Measurements from ENCODE around the gene CCN5. TPM values are rescaled to one million over a fixed set of nuclear protein-coding genes. Genes with fewer than 3 reads are reported as not detected.
A peak's percentile ranks its signal among the peaks of the same experiment; 100 is the strongest.

CCN5 gene
- total and polyA plus RNA-seq, 2 of the 13 experiments (the other 11 are each of a cell fraction or from before 2014, with no cell fraction given) = 0.12 TPM; not detected in 1

- TF ChIP-seq ATF4 (CRISPR knock-in tag; IDR thresholded peaks at IDR 0.05) (no peak), ZNF230 (CRISPR knock-in tag; IDR thresholded peaks at IDR 0.05) (no peak), ZNF205 (CRISPR knock-in tag; IDR thresholded peaks at IDR 0.05) (no peak), CBX5 (CRISPR knock-in tag; IDR thresholded peaks at IDR 0.05; ENCODE audit: borderline replicate concordance) (no peak), MAFF (IDR thresholded peaks at IDR 0.05; ENCODE audit: low read depth, low read length) (no peak), ZBTB1 (CRISPR knock-in tag; IDR thresholded peaks at IDR 0.05; ENCODE audit: borderline replicate concordance) (no peak), HNRNPUL1 (IDR thresholded peaks at IDR 0.05; ENCODE audit: low read depth, low read length) (no peak), CSRNP1 (CRISPR knock-in tag; IDR thresholded peaks at IDR 0.05) (no peak), NFYB (CRISPR knock-in tag; IDR thresholded peaks at IDR 0.05) (peak; percentile 86), ZBTB34 (CRISPR knock-in tag; IDR thresholded peaks at IDR 0.05) (no peak), FOSL1 (CRISPR knock-in tag; IDR thresholded peaks at IDR 0.05; ENCODE audit: borderline replicate concordance) (no peak), NCOA1 (CRISPR knock-in tag; IDR thresholded peaks at IDR 0.05) (no peak), GABPB1 (CRISPR knock-in tag; IDR thresholded peaks at IDR 0.05) (peak; percentile 76), ATF7-NPFF (CRISPR knock-in tag; IDR thresholded peaks at IDR 0.05; ENCODE audit: low read depth) (no peak), NR2C2 (CRISPR knock-in tag; IDR thresholded peaks at IDR 0.05; ENCODE audit: borderline replicate concordance) (0 out of 2 replicates have a peak, but pooled peaks have one; percentile 19), PAX8 (CRISPR knock-in tag; IDR thresholded peaks at IDR 0.05; ENCODE audit: borderline replicate concordance) (no peak), KLF6 (CRISPR knock-in tag; IDR thresholded peaks at IDR 0.05) (no peak), MAFK (conservative IDR thresholded peaks at IDR 0.05 in 1 of 2, IDR thresholded peaks at IDR 0.05 in 1 of 2; ENCODE audit: low read length in 2 of 2) (no peak)
- TF ChIP-seq, protein P1, sequence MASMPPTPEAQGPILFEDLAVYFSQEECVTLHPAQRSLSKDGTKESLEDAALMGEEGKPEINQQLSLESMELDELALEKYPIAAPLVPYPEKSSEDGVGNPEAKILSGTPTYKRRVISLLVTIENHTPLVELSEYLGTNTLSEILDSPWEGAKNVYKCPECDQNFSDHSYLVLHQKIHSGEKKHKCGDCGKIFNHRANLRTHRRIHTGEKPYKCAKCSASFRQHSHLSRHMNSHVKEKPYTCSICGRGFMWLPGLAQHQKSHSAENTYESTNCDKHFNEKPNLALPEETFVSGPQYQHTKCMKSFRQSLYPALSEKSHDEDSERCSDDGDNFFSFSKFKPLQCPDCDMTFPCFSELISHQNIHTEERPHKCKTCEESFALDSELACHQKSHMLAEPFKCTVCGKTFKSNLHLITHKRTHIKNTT (CRISPR knock-in tag; IDR thresholded peaks at IDR 0.05) = no peak
- TF ChIP-seq, protein P2, sequence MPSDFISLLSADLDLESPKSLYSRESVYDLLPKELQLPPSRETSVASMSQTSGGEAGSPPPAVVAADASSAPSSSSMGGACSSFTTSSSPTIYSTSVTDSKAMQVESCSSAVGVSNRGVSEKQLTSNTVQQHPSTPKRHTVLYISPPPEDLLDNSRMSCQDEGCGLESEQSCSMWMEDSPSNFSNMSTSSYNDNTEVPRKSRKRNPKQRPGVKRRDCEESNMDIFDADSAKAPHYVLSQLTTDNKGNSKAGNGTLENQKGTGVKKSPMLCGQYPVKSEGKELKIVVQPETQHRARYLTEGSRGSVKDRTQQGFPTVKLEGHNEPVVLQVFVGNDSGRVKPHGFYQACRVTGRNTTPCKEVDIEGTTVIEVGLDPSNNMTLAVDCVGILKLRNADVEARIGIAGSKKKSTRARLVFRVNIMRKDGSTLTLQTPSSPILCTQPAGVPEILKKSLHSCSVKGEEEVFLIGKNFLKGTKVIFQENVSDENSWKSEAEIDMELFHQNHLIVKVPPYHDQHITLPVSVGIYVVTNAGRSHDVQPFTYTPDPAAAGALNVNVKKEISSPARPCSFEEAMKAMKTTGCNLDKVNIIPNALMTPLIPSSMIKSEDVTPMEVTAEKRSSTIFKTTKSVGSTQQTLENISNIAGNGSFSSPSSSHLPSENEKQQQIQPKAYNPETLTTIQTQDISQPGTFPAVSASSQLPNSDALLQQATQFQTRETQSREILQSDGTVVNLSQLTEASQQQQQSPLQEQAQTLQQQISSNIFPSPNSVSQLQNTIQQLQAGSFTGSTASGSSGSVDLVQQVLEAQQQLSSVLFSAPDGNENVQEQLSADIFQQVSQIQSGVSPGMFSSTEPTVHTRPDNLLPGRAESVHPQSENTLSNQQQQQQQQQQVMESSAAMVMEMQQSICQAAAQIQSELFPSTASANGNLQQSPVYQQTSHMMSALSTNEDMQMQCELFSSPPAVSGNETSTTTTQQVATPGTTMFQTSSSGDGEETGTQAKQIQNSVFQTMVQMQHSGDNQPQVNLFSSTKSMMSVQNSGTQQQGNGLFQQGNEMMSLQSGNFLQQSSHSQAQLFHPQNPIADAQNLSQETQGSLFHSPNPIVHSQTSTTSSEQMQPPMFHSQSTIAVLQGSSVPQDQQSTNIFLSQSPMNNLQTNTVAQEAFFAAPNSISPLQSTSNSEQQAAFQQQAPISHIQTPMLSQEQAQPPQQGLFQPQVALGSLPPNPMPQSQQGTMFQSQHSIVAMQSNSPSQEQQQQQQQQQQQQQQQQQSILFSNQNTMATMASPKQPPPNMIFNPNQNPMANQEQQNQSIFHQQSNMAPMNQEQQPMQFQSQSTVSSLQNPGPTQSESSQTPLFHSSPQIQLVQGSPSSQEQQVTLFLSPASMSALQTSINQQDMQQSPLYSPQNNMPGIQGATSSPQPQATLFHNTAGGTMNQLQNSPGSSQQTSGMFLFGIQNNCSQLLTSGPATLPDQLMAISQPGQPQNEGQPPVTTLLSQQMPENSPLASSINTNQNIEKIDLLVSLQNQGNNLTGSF (CRISPR knock-in tag; IDR thresholded peaks at IDR 0.05) = no peak
Observed at GRCh38 chr20:44738813-44739477, 23.8 kb downstream of the CCN5 start (continued).
